ENCODE results near the gene JOSD1. TPM values are rescaled to one million over a fixed set of nuclear protein-coding genes. Genes with fewer than 3 reads are reported as not detected.
A peak's percentile ranks its signal among the peaks of the same experiment; 100 is the strongest.

Gene JOSD1
- total RNA-seq, 3 donors from 2014 or later: 82.5 to 98.3 (median 87.9) TPM

- peak in 1 of 3 donors; percentile 50 for DNase-seq
- Histone ChIP-seq H3K9me3 (no peaks in the 10 kb centered on the region), H3K36me3 (ENCODE audit: low read depth) (peaks cover 55% of the 10 kb centered on the region), H3K4me1 (ENCODE audit: low read depth) (peaks cover 8% of the 10 kb centered on the region), H3K4me3 (no peak overlapping the region)
- no peak for TF ChIP-seq CTCF (IDR thresholded peaks at IDR 0.05)
- no peak for ATAC-seq
- intact Hi-C loops (cut with DNase I, micrococcal nuclease): no loop called here
Measured at GRCh38 chr22:38742176-38742942, 41.6 kb upstream of the JOSD1 start.

- H3K36me3 ChIP-seq (ENCODE audit: low read depth): peaks cover 55% of the 10 kb centered on the region
- no peaks in the 10 kb centered on the region for H3K9me3 ChIP-seq
- DNase-seq: peak in 1 of 3 donors; percentile 31
- intact Hi-C loops (cut with DNase I, micrococcal nuclease): no loop called here
- H3K4me1 ChIP-seq (ENCODE audit: low read depth): peaks cover 7% of the 10 kb centered on the region
- no peak overlapping the region for H3K4me3 ChIP-seq
- no peak for TF ChIP-seq CTCF (IDR thresholded peaks at IDR 0.05)
- no peak for ATAC-seq
Measured at GRCh38 chr22:38741576-38741975, 40.8 kb upstream of the JOSD1 start.

- DNase-seq: peak in 1 of 3 donors; percentile 27
- TF ChIP-seq CTCF (IDR thresholded peaks at IDR 0.05): no peak
- Histone ChIP-seq H3K36me3 (ENCODE audit: low read depth) (peaks cover 55% of the 10 kb centered on the region), H3K4me3 (no peak overlapping the region), H3K9me3 (no peaks in the 10 kb centered on the region), H3K4me1 (ENCODE audit: low read depth) (peaks cover 3% of the 10 kb centered on the region)
- intact Hi-C loops (cut with DNase I, micrococcal nuclease): no loop called here
- no peak for ATAC-seq
Measured at GRCh38 chr22:38741166-38741565, 40.4 kb upstream of the JOSD1 start.

- DNase-seq (peak in 1 of 3 donors; percentile 26), ATAC-seq (peak; percentile 33)
- H3K36me3 ChIP-seq (ENCODE audit: low read depth): peaks cover 55% of the 10 kb centered on the region
- no peaks in the 10 kb centered on the region for H3K9me3 ChIP-seq
- H3K4me3 ChIP-seq: no peak overlapping the region
- peaks cover 3% of the 10 kb centered on the region for H3K4me1 ChIP-seq (ENCODE audit: low read depth)
- TF ChIP-seq CTCF (IDR thresholded peaks at IDR 0.05): no peak
- intact Hi-C loops (cut with DNase I, micrococcal nuclease): no loop called here
Measured at GRCh38 chr22:38740754-38741153, 40.0 kb upstream of the JOSD1 start.

- Histone ChIP-seq H3K9me3 (no peaks in the 10 kb centered on the region), H3K4me1 (ENCODE audit: low read depth) (peaks cover 2% of the 10 kb centered on the region), H3K36me3 (ENCODE audit: low read depth) (peaks cover 55% of the 10 kb centered on the region), H3K4me3 (no peak overlapping the region)
- ATAC-seq: no peak
- intact Hi-C loops (cut with DNase I, micrococcal nuclease): no loop called here
- DNase-seq: peak in 1 of 3 donors; percentile 46
- no peak for TF ChIP-seq CTCF (IDR thresholded peaks at IDR 0.05)
Measured at GRCh38 chr22:38740116-38740723, 39.5 kb upstream of the JOSD1 start.
